Endothelial cell of umbilical vein (primary cell): Measurements from ENCODE around the gene PRLR. TPM values are rescaled to one million over a fixed set of nuclear protein-coding genes. Genes with fewer than 3 reads are reported as not detected.

ENCODE experiments used
- BruUV-seq: library from RNA; stranded (reverse); fragments of 400-500 nt; replicated peaks from 2 replicates; lab custom pipeline; 2021; lab: Mats Ljungman, UMichigan
- CTCF ChIA-PET: fragments of 300-600, 350-600 bp; sonication (Branson Sonifier 250); formaldehyde crosslinking; loops from one replicate; lab custom pipeline; 2021; ENCODE audit warnings: antibody characterized with exemption, inconsistent platforms; lab: Charles Lee
- POLR2A ChIA-PET: fragments of 300-600, 350-600 bp; sonication (Branson Sonifier 250); formaldehyde crosslinking; loops from one replicate; lab custom pipeline; 2021; ENCODE audit warnings: antibody characterized with exemption, inconsistent platforms; lab: Charles Lee
- DNase-seq: peaks from one replicate; pipeline ENCODE4 v3.0.0-alpha.2; 2011; ENCODE audit warnings: low read depth, low spot score
- FAIRE-seq: peaks from 2 replicates; lab custom pipeline; 2011; peaks lifted over from hg19 to GRCh38; lab: Jason Lieb, UNC
- H2AFZ ChIP-seq: 2 replicates; pipeline ENCODE4 v1.6.0; 2012; ENCODE audit warnings: low read depth, low read length, control low read depth, inconsistent platforms
- H3K27ac ChIP-seq: 2 replicates; pipeline ENCODE4 v1.5.1; 2011; ENCODE audit warnings: low read depth, mild to moderate bottlenecking, control low read depth, low read length, moderate library complexity; ENCODE audit not compliant: insufficient read depth
- H3K27me3 ChIP-seq, 2 experiments: 2 replicates each; pipeline versions ENCODE4 v1.6.0 to v1.6.1; 2011; ENCODE audit warnings: low read length in 2 of 2, mixed read lengths in 1 of 2; ENCODE audit not compliant: control insufficient read depth in 2 of 2, insufficient read depth in 2 of 2
- H3K36me3 ChIP-seq, 2 experiments: 2 replicates in 1 of 2; 3 replicates in 1 of 2; pipeline ENCODE4 v1.5.1; 2011; ENCODE audit warnings: low read length in 2 of 2, mild to moderate bottlenecking in 1 of 2, moderate library complexity in 1 of 2; ENCODE audit not compliant: control insufficient read depth in 2 of 2, insufficient read depth in 2 of 2; ENCODE audit errors: extremely low read depth in 1 of 2
- H3K4me1 ChIP-seq: 3 replicates; pipeline ENCODE4 v1.5.1; 2011; ENCODE audit warnings: mild to moderate bottlenecking, low read length; ENCODE audit not compliant: control insufficient read depth, insufficient read depth; ENCODE audit errors: extremely low read depth
- H3K4me2 ChIP-seq: 2 replicates; pipeline ENCODE4 v1.6.1; 2011; ENCODE audit warnings: low read length, control low read depth, mixed read lengths; ENCODE audit not compliant: insufficient read depth
- H3K4me3 ChIP-seq, 3 experiments: fragments of 200-600 bp in 1 of 3; sonication (generic), shearing (Covaris generic) in 1 of 3; replicated peaks in 1 of 3; 2 replicates each; pipeline ENCODE4 v1.5.1; 2011 to 2016; ENCODE audit warnings: control low read depth in 3 of 3, low read length in 3 of 3, mild to moderate bottlenecking in 2 of 3, inconsistent platforms in 1 of 3, low read depth in 1 of 3, moderate library complexity in 1 of 3; ENCODE audit not compliant: insufficient read depth in 1 of 3
- H3K79me2 ChIP-seq: 2 replicates; pipeline ENCODE4 v1.6.0; 2012; ENCODE audit warnings: low read length, inconsistent platforms; ENCODE audit not compliant: control insufficient read depth, insufficient read depth
- H3K9ac ChIP-seq: replicated peaks from 2 replicates; pipeline ENCODE3; 2011; ENCODE audit warnings: low read length, control low read depth; ENCODE audit not compliant: insufficient read depth; ENCODE audit errors: extremely low read depth
- H3K9me1 ChIP-seq: replicated peaks from 3 replicates; pipeline ENCODE4 v1.6.0; 2011; ENCODE audit warnings: mild to moderate bottlenecking, low read length; ENCODE audit not compliant: control insufficient read depth, insufficient read depth; ENCODE audit errors: extremely low read depth
- H3K9me3 ChIP-seq: replicated peaks from 2 replicates; pipeline ENCODE4 v1.5.1; 2012; ENCODE audit warnings: low read length, inconsistent platforms; ENCODE audit not compliant: control insufficient read depth, insufficient read depth
- H4K20me1 ChIP-seq: replicated peaks from 2 replicates; pipeline ENCODE3; 2011; ENCODE audit warnings: mild to moderate bottlenecking, low read length; ENCODE audit not compliant: control insufficient read depth, insufficient read depth; ENCODE audit errors: extremely low read depth
- EZH2 ChIP-seq: IDR thresholded peaks from 2 replicates; pipeline ENCODE4 v1.6.1; 2012; ENCODE audit warnings: borderline replicate concordance, low read depth, mild to moderate bottlenecking, moderate library complexity, low read length, inconsistent platforms; ENCODE audit not compliant: severe bottlenecking
- FOS ChIP-seq: IDR thresholded peaks from 2 replicates; pipeline ENCODE4 v1.6.1; 2011; ENCODE audit warnings: mild to moderate bottlenecking, low read length, moderate library complexity, borderline replicate concordance; ENCODE audit not compliant: insufficient read depth
- GATA2 ChIP-seq: IDR thresholded peaks from 2 replicates; pipeline ENCODE4 v1.7.0; 2011; ENCODE audit warnings: low read depth, mild to moderate bottlenecking, moderate library complexity, mixed read lengths, low read length; ENCODE audit not compliant: insufficient read length, insufficient read depth
- JUN ChIP-seq: IDR thresholded peaks from 2 replicates; pipeline ENCODE4 v1.6.1; 2011; ENCODE audit warnings: borderline replicate concordance, low read depth; ENCODE audit not compliant: insufficient read length, insufficient read depth
- MYC ChIP-seq: IDR thresholded peaks from one replicate; pipeline ENCODE4 v1.6.1; 2011; ENCODE audit warnings: mild to moderate bottlenecking, low read depth, low read length
- POLR2A ChIP-seq: IDR thresholded peaks from 2 replicates; pipeline ENCODE4 v1.6.1; 2012; ENCODE audit warnings: low read depth, mild to moderate bottlenecking, control low read depth, low read length
- POLR2AphosphoS5 ChIP-seq: IDR thresholded peaks from 2 replicates; pipeline ENCODE4 v1.6.1; 2012; ENCODE audit warnings: low read depth, mild to moderate bottlenecking, control low read depth, low read length, moderate library complexity; ENCODE audit not compliant: insufficient read depth
- dilution Hi-C: fragments of 300-500 bp; cut with MboI; formaldehyde crosslinking; loops from one replicate; pipeline ENCODE4 v1.15.0; 2019; ENCODE audit warnings: low sequenced_read_pairs; ENCODE audit not compliant: extremely low pct_ligation_motif_present
- intact Hi-C: fragments of 100-400 bp; cut with micrococcal nuclease; formaldehyde crosslinking; loops from one replicate; pipeline ENCODE4 v1.10.0; 2022
- polyA plus RNA-seq, 4 experiments: library from polyadenylated mRNA; depleted of rRNA in 3 of 4; stranded (reverse) in 3 of 4; unstranded in 1 of 4; fragments of >200 nt; gene quantifications; 2 replicates each; pipeline versions ENCODE4 v1.2.1 to v1.2.3, GENCODE V29; 2011 to 2012; ENCODE audit warnings: missing spikeins in 1 of 4
- total RNA-seq: library from RNA; stranded (reverse); gene quantifications from 2 replicates; pipeline ENCODE4 v1.2.3, GENCODE V29; 2021
- TF ChIP-seq, protein P1 (sequence below): IDR thresholded peaks from 2 replicates; pipeline ENCODE4 v1.6.1; 2011; ENCODE audit not compliant: insufficient read depth, insufficient read length
- TF ChIP-seq, protein P2 (sequence below), 2 donors: IDR thresholded peaks; 1 replicate in 1 of 2; 2 replicates in 1 of 2; pipeline ENCODE4 v1.5.1; 2011; ENCODE audit warnings: low read length in 2 of 2, mild to moderate bottlenecking in 2 of 2, moderate library complexity in 2 of 2, control low read depth in 1 of 2, inconsistent platforms in 1 of 2, low read depth in 1 of 2; ENCODE audit not compliant: insufficient read depth in 1 of 2; ENCODE audit errors: extremely low read depth in 1 of 2

The PRLR gene
- total and polyA plus RNA-seq, 2 donors (not counting 3 experiments of a cell fraction or from before 2014, with no cell fraction given), result not detected

DNA sequence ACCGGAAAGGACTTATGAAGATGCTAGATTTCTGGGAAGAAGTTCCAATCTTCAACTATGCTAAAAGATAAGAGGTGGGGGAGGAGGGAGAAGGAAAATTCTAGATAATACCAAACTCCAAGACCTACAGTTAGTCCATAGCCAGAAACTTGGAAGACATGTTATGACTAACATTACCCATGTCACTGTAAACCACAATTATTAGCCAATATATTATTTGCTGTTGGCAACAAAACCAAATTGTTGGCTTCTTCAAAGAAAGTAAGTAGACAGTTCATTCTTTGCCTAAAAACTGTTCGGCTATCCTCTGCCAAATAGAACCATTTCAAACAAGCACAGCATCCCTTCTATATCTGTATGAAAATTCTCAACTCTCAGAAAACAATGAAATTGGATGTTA lies 25.1 kb downstream of the PRLR start:
- TF ChIP-seq, protein P1, sequence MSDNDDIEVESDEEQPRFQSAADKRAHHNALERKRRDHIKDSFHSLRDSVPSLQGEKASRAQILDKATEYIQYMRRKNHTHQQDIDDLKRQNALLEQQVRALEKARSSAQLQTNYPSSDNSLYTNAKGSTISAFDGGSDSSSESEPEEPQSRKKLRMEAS, result no peak
- TF ChIP-seq MYC, result no peak
- no peak for TF ChIP-seq POLR2AphosphoS5
- TF ChIP-seq GATA2, result no peak
- TF ChIP-seq POLR2A, result no peak
- no peak for TF ChIP-seq EZH2
- no peak for TF ChIP-seq FOS
- no peak for TF ChIP-seq JUN
- TF ChIP-seq, protein P2, sequence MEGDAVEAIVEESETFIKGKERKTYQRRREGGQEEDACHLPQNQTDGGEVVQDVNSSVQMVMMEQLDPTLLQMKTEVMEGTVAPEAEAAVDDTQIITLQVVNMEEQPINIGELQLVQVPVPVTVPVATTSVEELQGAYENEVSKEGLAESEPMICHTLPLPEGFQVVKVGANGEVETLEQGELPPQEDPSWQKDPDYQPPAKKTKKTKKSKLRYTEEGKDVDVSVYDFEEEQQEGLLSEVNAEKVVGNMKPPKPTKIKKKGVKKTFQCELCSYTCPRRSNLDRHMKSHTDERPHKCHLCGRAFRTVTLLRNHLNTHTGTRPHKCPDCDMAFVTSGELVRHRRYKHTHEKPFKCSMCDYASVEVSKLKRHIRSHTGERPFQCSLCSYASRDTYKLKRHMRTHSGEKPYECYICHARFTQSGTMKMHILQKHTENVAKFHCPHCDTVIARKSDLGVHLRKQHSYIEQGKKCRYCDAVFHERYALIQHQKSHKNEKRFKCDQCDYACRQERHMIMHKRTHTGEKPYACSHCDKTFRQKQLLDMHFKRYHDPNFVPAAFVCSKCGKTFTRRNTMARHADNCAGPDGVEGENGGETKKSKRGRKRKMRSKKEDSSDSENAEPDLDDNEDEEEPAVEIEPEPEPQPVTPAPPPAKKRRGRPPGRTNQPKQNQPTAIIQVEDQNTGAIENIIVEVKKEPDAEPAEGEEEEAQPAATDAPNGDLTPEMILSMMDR (IDR thresholded peaks at IDR 0.05; ENCODE audit: extremely low read depth in 1 of 2, insufficient read depth in 1 of 2, low read depth in 1 of 2, low read length in 2 of 2), result no peak
- Histone ChIP-seq H3K4me1 (no peaks in the 10 kb centered on the region), H3K9me3 (no peaks in the 10 kb centered on the region), H3K27me3 (no peaks in the 10 kb centered on the region), H3K4me3 (no peak overlapping the region), H3K9ac (no peak overlapping the region), H3K79me2 (no peaks in the 10 kb centered on the region), H4K20me1 (no peaks in the 10 kb centered on the region), H2AFZ (no peak overlapping the region), H3K36me3 (no peaks in the 10 kb centered on the region), H3K9me1 (no peaks in the 10 kb centered on the region), H3K4me2 (no peak overlapping the region), H3K27ac (no peak overlapping the region)
- intact Hi-C loops (no loop called here), dilution Hi-C loops (no loop called here)
- ChIA-PET POLR2A (no interaction called here), CTCF (no interaction called here)
- no peak for FAIRE-seq
- DNase-seq, result no peak
- BruUV-seq, result no TSS peak
